Measurements from ENCODE around the gene KIAA0825. TPM values are rescaled to one million over a fixed set of nuclear protein-coding genes. Genes with fewer than 3 reads are reported as not detected.

The KIAA0825 gene
- total RNA-seq, 1 donor from 2014 or later, result 2.2 TPM

- intact Hi-C loops (cut with micrococcal nuclease), result loop anchor here (10.0 kb wide), 1 partner anchor 153 kb away; no protein-coding TSS in a partner anchor
- no peaks in the 10 kb centered on the region for H3K36me3 ChIP-seq
- H3K27ac ChIP-seq (replicated peaks), result no peak overlapping the region
- no peaks in the 10 kb centered on the region for H3K9me3 ChIP-seq (replicated peaks)
- TF ChIP-seq CTCF (IDR thresholded peaks at IDR 0.05; ENCODE audit: borderline replicate concordance), result no peak
- H3K27me3 ChIP-seq (ENCODE audit: low read depth), result no peaks in the 10 kb centered on the region
- peaks cover 5% of the 10 kb centered on the region for H3K4me1 ChIP-seq
- DNase-seq, result no peak
- H3K4me3 ChIP-seq, result no peak overlapping the region
Observed at GRCh38 chr5:94522117-94522516, 96.3 kb downstream of the KIAA0825 start.

DNA sequence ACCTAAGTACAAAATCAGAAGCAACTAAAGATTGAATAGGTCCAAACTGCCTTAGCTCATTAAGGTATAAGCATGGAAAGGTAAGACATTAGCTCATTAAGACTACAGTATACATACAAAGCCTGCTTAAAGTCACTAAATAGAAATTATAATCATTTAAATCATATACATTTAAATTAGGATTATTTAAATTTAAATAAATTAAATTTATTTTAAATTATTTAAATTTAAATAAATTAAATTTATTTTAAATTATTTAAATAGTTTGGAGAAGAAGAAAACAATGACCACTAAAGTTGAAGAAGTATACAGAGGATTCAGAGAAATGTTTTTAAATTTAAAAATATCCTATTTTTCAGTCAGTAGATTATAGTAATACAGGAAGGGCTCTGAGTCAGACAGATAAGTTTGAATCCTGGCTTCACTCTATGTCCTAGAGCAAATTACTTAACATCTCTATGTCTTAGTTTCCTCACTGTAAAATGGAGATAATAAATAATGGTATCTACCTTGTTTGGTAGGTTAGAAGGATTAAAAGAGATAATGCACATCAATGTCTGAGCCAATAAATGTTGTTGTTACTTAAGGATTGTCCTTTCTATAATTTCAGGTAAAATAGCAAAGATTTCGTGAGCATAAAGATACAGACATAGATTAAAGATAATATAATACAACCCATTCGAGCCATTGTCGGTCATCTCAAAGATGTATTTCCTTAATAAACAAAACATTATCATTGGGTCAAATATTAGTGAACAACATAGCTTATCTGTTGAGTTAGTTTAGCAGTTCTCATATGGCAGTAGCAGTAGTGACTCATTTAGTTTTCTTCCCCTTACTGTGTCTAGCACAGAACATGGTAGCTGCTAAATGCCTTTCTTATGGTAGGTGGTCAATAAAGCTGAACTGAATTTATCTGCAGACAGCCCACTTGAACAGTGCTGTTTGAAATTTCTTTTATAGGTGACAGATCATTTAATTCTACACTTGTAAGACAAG lies 100.6 kb downstream of the KIAA0825 start:
- no peaks in the 10 kb centered on the region for H3K4me1 ChIP-seq
- no peak overlapping the region for H3K4me3 ChIP-seq
- no peak overlapping the region for H3K27ac ChIP-seq (replicated peaks)
- H3K27me3 ChIP-seq (ENCODE audit: low read depth), result no peaks in the 10 kb centered on the region
- no peak for DNase-seq
- no peaks in the 10 kb centered on the region for H3K9me3 ChIP-seq (replicated peaks)
- H3K36me3 ChIP-seq, result no peaks in the 10 kb centered on the region
- no peak for TF ChIP-seq CTCF (IDR thresholded peaks at IDR 0.05; ENCODE audit: borderline replicate concordance)
- intact Hi-C loops (cut with micrococcal nuclease), result no loop called here

GRCh38 chr5:94516148-94516547 lies 102.3 kb downstream of the KIAA0825 start:
- H3K9me3 ChIP-seq (replicated peaks), result no peaks in the 10 kb centered on the region
- intact Hi-C loops (cut with micrococcal nuclease), result no loop called here
- H3K4me1 ChIP-seq, result no peaks in the 10 kb centered on the region
- DNase-seq, result no peak
- no peak for TF ChIP-seq CTCF (IDR thresholded peaks at IDR 0.05; ENCODE audit: borderline replicate concordance)
- no peaks in the 10 kb centered on the region for H3K27me3 ChIP-seq (ENCODE audit: low read depth)
- no peaks in the 10 kb centered on the region for H3K36me3 ChIP-seq
- H3K4me3 ChIP-seq, result no peak overlapping the region
- H3K27ac ChIP-seq (replicated peaks), result no peak overlapping the region

DNA sequence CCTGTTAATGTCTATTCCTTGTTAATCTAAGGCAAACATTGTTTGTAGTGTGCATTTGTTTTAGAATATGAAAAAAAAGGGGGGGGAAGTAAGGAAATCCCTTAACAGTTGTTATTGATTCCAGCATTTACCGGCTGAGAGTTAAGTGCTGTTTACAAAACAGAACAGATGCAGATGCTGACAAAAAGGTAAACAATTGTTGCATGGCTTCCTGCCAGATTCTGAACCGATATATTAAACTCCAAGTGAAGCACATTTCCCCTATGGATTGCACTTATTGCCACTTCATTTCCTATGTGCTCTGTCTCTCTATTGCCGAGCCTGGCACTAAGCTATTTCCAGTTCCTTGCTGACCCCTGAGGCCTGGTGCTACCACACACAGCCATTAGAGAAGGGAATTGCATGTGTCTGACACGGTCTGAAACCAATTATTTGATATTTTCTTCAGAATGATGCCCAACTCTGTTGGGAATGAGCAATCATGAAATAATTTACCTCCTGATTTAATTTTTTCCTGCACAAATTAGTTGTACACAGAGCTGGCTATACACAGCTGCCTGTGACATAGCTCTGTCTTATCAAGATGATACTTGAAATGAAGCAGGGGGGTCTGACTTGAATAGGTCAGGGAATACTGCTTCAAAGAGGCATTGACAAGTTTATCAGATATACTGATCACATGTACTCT lies 109.8 kb downstream of the KIAA0825 start:
- Histone ChIP-seq H3K4me1 (no peaks in the 10 kb centered on the region), H3K27me3 (ENCODE audit: low read depth) (no peaks in the 10 kb centered on the region), H3K4me3 (no peak overlapping the region), H3K27ac (replicated peaks) (no peak overlapping the region), H3K36me3 (no peaks in the 10 kb centered on the region), H3K9me3 (replicated peaks) (no peaks in the 10 kb centered on the region)
- DNase-seq, result no peak
- intact Hi-C loops (cut with micrococcal nuclease), result no loop called here
- TF ChIP-seq CTCF (IDR thresholded peaks at IDR 0.05; ENCODE audit: borderline replicate concordance), result no peak

DNA sequence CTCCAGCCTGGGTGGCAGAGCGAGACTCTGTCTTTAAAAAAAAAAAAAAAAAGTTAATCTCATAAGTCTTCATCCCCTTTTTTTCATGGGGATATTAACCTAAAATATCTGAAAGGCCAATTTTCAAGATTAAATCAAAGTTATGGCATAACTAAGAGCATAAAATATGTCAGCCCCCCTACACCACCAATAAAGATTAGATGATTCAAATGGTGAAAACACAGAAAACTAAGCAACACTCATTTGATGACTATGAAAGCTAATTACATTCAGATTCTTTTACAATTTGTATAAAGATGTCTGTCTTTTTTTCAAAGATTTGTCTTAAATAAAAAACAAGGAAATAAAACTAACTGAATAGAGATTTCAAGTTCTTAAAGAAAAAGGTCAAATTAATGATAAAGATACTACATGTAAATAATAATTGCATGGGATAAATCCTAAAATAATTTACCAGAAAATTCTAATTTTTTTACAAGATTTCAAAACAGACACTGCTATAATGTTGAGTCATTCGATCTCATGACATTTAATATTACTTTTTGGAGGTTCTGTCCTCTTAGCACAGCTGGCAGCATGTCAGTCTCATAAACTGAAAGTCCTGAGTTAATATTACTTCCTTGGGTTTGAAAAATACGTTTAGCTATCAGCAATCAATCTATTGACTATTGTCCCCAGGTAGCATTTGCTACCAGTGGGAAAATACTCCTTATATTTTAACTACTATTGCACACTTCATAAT lies 112.9 kb downstream of the KIAA0825 start:
- no peak for DNase-seq
- Histone ChIP-seq H3K27ac (replicated peaks) (no peak overlapping the region), H3K4me3 (no peak overlapping the region), H3K4me1 (no peaks in the 10 kb centered on the region), H3K9me3 (replicated peaks) (no peaks in the 10 kb centered on the region), H3K27me3 (ENCODE audit: low read depth) (no peaks in the 10 kb centered on the region), H3K36me3 (no peaks in the 10 kb centered on the region)
- no peak for TF ChIP-seq CTCF (IDR thresholded peaks at IDR 0.05; ENCODE audit: borderline replicate concordance)
- intact Hi-C loops (cut with micrococcal nuclease), result no loop called here
